Smooth muscle cell (in vitro differentiated cells): Measurements from ENCODE around the gene TLR2. TPM values are rescaled to one million over a fixed set of nuclear protein-coding genes. Genes with fewer than 3 reads are reported as not detected.

Source experiments
- DNase-seq: peaks from one replicate; lab custom pipeline; 2025; ENCODE audit not compliant: unreplicated experiment; lab: John Stamatoyannopoulos, UW
- H2AFZ ChIP-seq: fragments of 200-600 bp; sonication (generic); 2 replicates; pipeline ENCODE4 v1.6.0; 2016; ENCODE audit warnings: antibody characterized with exemption, low read depth, mild to moderate bottlenecking
- H3F3A ChIP-seq: fragments of 200-600 bp; sonication (generic); 2 replicates; pipeline ENCODE4 v1.6.0; 2017; ENCODE audit warnings: antibody characterized with exemption, low read depth
- H3K27ac ChIP-seq: fragments of 200-600 bp; sonication (generic); 2 replicates; pipeline ENCODE4 v1.5.1; 2016; ENCODE audit warnings: low read depth, mild to moderate bottlenecking
- H3K27me3 ChIP-seq: fragments of 200-600 bp; sonication (generic); 2 replicates; pipeline ENCODE4 v1.6.1; 2016; ENCODE audit warnings: low read depth, mild to moderate bottlenecking
- H3K36me3 ChIP-seq: fragments of 200-600 bp; sonication (generic); 2 replicates; pipeline ENCODE4 v1.5.1; 2016; ENCODE audit warnings: low read depth
- H3K4me1 ChIP-seq: fragments of 200-600 bp; sonication (generic); 2 replicates; pipeline ENCODE4 v1.5.1; 2016; ENCODE audit warnings: low read depth
- H3K4me2 ChIP-seq: fragments of 200-600 bp; sonication (generic); 2 replicates; pipeline ENCODE4 v1.6.0; 2016; ENCODE audit warnings: mild to moderate bottlenecking
- H3K4me3 ChIP-seq: fragments of 200-600 bp; sonication (generic); 2 replicates; pipeline ENCODE4 v1.5.1; 2016; ENCODE audit warnings: mild to moderate bottlenecking
- H3K79me2 ChIP-seq: fragments of 200-600 bp; sonication (generic); 2 replicates; pipeline ENCODE4 v1.6.0; 2016; ENCODE audit warnings: low read depth, mild to moderate bottlenecking
- H3K9ac ChIP-seq: fragments of 200-600 bp; sonication (generic); 2 replicates; pipeline ENCODE4 v1.6.0; 2016; ENCODE audit warnings: low read depth
- H3K9me3 ChIP-seq: fragments of 200-600 bp; sonication (generic); replicated peaks from 2 replicates; pipeline ENCODE4 v1.5.1; 2016; ENCODE audit warnings: low read depth
- H4K20me1 ChIP-seq: fragments of 200-600 bp; sonication (generic); 2 replicates; pipeline ENCODE4 v1.6.0; 2016; ENCODE audit warnings: low read depth
- WGBS: methylation state at CpG from one replicate; pipeline ENCODE4 v1.1.7; 2016; ENCODE audit warnings: low lambda C conversion rate; 5-methylcytosine and 5-hydroxymethylcytosine counted together
- polyA plus RNA-seq: library from polyadenylated mRNA; unstranded; fragments of >200 nt; fragmentation: Nextera tagmentation; extraction: Ambion mirVana; gene quantifications from 2 replicates; pipeline ENCODE4 v1.2.1, GENCODE V29; 2016
- total RNA-seq: library from RNA; depleted of rRNA; stranded (reverse); fragments of >200 nt; gene quantifications from 2 replicates; pipeline ENCODE4 v1.2.3, GENCODE V29; 2014
- TF ChIP-seq, protein P1 (sequence below): fragments of 200-600 bp; sonication (generic); IDR thresholded peaks from 2 replicates; pipeline ENCODE4 v1.5.1; 2017; ENCODE audit warnings: borderline replicate concordance, mild to moderate bottlenecking, antibody characterized with exemption; ENCODE audit not compliant: insufficient read depth, poor library complexity, severe bottlenecking

TLR2 gene
- total and polyA plus RNA-seq, 2 experiments from 2014 or later: not detected

DNA sequence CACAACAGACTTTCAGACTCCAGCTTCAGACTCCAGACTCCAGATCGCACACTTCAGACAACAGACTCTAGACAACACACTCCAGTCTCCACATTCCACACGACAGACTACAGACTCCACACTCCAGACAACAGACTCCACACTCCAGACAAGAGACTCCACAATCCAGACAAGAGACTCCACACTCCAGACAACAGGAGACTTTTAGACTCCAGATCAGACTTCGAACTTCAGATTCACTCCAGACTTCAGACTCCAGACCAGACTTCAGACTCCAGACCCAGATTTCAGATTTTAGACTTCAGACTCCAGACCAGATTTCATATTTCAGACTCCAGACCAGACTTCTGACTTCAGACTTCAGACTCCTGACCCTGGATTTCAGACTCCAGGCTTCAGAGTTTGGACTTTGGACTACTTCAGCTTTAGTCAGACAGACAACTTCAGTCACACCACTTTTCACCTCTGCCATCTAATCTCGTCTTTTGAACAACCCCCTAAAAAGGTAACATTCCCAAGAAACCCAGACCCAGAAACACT, 29.0 kb upstream of the TLR2 start:
- TF ChIP-seq, protein P1, sequence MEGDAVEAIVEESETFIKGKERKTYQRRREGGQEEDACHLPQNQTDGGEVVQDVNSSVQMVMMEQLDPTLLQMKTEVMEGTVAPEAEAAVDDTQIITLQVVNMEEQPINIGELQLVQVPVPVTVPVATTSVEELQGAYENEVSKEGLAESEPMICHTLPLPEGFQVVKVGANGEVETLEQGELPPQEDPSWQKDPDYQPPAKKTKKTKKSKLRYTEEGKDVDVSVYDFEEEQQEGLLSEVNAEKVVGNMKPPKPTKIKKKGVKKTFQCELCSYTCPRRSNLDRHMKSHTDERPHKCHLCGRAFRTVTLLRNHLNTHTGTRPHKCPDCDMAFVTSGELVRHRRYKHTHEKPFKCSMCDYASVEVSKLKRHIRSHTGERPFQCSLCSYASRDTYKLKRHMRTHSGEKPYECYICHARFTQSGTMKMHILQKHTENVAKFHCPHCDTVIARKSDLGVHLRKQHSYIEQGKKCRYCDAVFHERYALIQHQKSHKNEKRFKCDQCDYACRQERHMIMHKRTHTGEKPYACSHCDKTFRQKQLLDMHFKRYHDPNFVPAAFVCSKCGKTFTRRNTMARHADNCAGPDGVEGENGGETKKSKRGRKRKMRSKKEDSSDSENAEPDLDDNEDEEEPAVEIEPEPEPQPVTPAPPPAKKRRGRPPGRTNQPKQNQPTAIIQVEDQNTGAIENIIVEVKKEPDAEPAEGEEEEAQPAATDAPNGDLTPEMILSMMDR: no peak
- Histone ChIP-seq H4K20me1 (no peaks in the 10 kb centered on the region), H3K79me2 (no peaks in the 10 kb centered on the region), H3K36me3 (no peaks in the 10 kb centered on the region), H3K9ac (no peak overlapping the region), H3K4me1 (no peaks in the 10 kb centered on the region), H3K27ac (no peak overlapping the region), H3K9me3 (no peaks in the 10 kb centered on the region), H3K4me3 (no peak overlapping the region), H3F3A (no peaks in the 10 kb centered on the region), H3K4me2 (no peak overlapping the region), H2AFZ (no peak overlapping the region), H3K27me3 (no peaks in the 10 kb centered on the region)
- DNase-seq: no peak
- 59% methylated on average over 4 of the region's 4 CpGs for WGBS

DNA sequence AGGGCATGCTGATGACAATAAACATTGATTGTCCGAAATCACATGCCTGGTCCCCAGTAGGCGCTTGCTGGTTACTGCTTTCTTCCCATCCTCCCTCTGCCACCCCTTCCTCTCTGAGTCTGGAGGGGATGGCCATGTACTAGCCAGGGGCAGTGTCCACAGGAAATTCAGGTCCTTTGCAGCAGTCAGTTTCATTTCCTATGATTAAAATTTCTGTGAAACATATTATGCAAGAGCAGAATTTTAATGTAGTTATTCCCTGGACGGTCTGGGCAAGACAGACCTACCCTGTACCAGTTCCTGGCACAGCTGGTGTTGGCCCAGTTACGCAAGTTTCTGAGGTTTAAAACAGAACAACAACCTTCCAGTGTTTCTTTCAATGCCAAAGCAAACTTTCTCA, 28.2 kb upstream of the TLR2 start:
- H3K4me3 ChIP-seq: no peak overlapping the region
- H4K20me1 ChIP-seq: no peaks in the 10 kb centered on the region
- no peaks in the 10 kb centered on the region for H3K4me1 ChIP-seq
- H3K9me3 ChIP-seq: no peaks in the 10 kb centered on the region
- WGBS: 92% methylated on average over 4 of the region's 4 CpGs
- H2AFZ ChIP-seq: no peak overlapping the region
- no peaks in the 10 kb centered on the region for H3F3A ChIP-seq
- H3K36me3 ChIP-seq: no peaks in the 10 kb centered on the region
- H3K79me2 ChIP-seq: no peaks in the 10 kb centered on the region
- no peaks in the 10 kb centered on the region for H3K27me3 ChIP-seq
- TF ChIP-seq, protein P1: no peak
- DNase-seq: no peak
- H3K9ac ChIP-seq: no peak overlapping the region
- no peak overlapping the region for H3K27ac ChIP-seq
- H3K4me2 ChIP-seq: no peak overlapping the region

DNA sequence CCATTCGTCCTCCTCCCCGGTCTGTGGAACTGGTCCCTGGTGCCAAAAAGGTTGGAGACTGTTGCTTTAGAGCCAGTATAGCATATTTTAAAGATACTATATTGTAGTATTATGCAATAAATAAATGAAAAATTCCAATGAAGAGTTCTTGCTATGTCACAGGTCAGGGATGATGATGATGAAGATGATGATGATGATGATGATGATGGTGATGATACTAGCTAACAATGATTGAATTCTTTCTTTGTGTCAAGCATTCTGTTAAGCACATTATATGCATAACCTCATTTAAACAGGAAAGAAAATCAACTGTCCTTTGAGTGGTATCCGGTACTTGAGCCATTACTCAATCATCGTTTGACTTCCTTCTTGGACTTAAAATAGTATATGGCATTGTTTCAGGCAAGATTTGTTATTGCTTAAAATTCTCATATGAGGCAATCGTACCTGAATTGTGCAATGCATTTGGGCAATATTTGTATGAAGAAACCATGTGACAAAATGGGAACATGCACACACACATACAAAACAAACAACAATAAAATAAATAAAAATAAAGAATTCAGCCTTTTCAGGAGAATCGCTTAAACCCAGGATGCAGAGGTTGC, 22.8 kb upstream of the TLR2 start:
- TF ChIP-seq, protein P1: no peak
- Histone ChIP-seq H3K27ac (no peak overlapping the region), H3K79me2 (no peaks in the 10 kb centered on the region), H3K4me3 (no peak overlapping the region), H3K4me1 (no peaks in the 10 kb centered on the region), H3F3A (no peaks in the 10 kb centered on the region), H3K27me3 (no peaks in the 10 kb centered on the region), H4K20me1 (no peaks in the 10 kb centered on the region), H3K4me2 (no peak overlapping the region), H3K9me3 (no peaks in the 10 kb centered on the region), H3K36me3 (no peaks in the 10 kb centered on the region), H3K9ac (no peak overlapping the region), H2AFZ (no peak overlapping the region)
- 88% methylated on average over 6 of the region's 6 CpGs for WGBS
- DNase-seq: no peak

DNA sequence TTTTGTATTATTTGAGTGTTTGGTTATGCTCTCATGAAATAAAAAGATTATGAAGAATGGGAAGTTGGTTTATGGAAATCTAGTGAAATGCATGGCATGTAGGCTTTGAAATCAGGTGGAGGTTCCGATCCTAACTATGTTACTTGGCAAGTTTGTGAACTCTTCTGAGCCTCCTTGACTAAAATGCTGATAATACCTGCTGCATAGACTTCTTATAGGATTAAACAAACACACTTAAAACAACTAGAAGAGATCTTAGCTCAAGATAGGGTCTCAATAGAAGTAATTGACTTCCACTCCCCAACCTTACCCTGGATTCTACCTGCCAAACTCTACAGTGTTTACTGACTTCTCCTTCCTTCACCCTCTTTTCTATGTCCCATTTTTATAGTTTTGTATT, 22.2 kb upstream of the TLR2 start:
- no peaks in the 10 kb centered on the region for H3K79me2 ChIP-seq
- H3K4me3 ChIP-seq: no peak overlapping the region
- DNase-seq: no peak
- no peaks in the 10 kb centered on the region for H3F3A ChIP-seq
- no peak overlapping the region for H2AFZ ChIP-seq
- H3K4me1 ChIP-seq: no peaks in the 10 kb centered on the region
- H3K27ac ChIP-seq: no peak overlapping the region
- TF ChIP-seq, protein P1: no peak
- no peaks in the 10 kb centered on the region for H3K9me3 ChIP-seq
- H3K27me3 ChIP-seq: no peaks in the 10 kb centered on the region
- WGBS: 95% methylated on average over 1 of the region's 1 CpG
- H3K4me2 ChIP-seq: no peak overlapping the region
- H3K36me3 ChIP-seq: no peaks in the 10 kb centered on the region
- H4K20me1 ChIP-seq: no peaks in the 10 kb centered on the region
- H3K9ac ChIP-seq: no peak overlapping the region
